Testis (tissue), 2 donors: ENCODE data around the gene LRRC37A.
"Not testable (repeated sequence)": the region's sequence is repeated elsewhere in the genome, so short reads cannot be mapped to it uniquely, and the experiment has no call there.

Experiments
- POLR2A ChIP-seq: fragments of 450-650 bp; IDR thresholded peaks from one replicate; pipeline ENCODE4 v1.6.1; 2017; ENCODE audit warnings: antibody characterized with exemption, mild to moderate bottlenecking, moderate library complexity
- TF ChIP-seq, protein P1 (sequence below), 3 experiments: fragments of 450-650 bp in 2 of 3; fragments of 200-600 bp in 1 of 3; sonication (generic) in 1 of 3; IDR thresholded peaks; one replicate each; pipeline ENCODE4 v1.5.1; 2016 to 2019; ENCODE audit warnings: antibody characterized with exemption in 3 of 3, mild to moderate bottlenecking in 2 of 3, moderate library complexity in 1 of 3

DNA sequence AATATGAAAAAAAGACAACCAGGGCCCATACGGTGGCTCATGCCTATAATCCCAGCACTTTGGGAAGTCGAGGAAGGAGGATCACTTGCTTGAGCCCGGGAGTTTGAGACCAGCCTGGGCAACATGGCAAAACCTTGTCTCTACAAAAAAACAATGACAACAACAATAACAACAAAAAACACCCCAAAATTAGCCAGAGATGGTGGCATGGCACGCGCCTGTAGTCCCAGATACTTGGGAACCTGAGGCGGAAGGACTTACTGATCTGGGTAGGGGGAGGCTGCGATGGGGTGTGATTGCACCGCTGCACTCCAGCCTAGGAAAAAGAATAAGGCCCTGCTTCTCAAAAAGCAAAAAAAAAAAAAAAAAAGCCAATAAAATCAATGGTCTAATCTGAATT lies 3.3 kb upstream of the LRRC37A start:
- TF ChIP-seq, protein P1, sequence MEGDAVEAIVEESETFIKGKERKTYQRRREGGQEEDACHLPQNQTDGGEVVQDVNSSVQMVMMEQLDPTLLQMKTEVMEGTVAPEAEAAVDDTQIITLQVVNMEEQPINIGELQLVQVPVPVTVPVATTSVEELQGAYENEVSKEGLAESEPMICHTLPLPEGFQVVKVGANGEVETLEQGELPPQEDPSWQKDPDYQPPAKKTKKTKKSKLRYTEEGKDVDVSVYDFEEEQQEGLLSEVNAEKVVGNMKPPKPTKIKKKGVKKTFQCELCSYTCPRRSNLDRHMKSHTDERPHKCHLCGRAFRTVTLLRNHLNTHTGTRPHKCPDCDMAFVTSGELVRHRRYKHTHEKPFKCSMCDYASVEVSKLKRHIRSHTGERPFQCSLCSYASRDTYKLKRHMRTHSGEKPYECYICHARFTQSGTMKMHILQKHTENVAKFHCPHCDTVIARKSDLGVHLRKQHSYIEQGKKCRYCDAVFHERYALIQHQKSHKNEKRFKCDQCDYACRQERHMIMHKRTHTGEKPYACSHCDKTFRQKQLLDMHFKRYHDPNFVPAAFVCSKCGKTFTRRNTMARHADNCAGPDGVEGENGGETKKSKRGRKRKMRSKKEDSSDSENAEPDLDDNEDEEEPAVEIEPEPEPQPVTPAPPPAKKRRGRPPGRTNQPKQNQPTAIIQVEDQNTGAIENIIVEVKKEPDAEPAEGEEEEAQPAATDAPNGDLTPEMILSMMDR (IDR thresholded peaks at IDR 0.05) = not testable (repeated sequence)
- not testable (repeated sequence) for TF ChIP-seq POLR2A
